Right hindlimb (tissue), 1 donor: ENCODE measurements around the gene NR6A1.

Experiments
- DNase-seq: peaks from one replicate; pipeline ENCODE4 v3.0.0-alpha.2; 2018

Gene NR6A1

GRCh38 chr9:124680714-124681390 lies 90.3 kb downstream of the NR6A1 start:
- DNase-seq: no peak

GRCh38 chr9:124680049-124680448 lies 91.1 kb downstream of the NR6A1 start:
- no peak for DNase-seq

- peak; percentile 39 for DNase-seq
Observed at GRCh38 chr9:124676159-124676551, 95.0 kb downstream of the NR6A1 start.

- no peak for DNase-seq
Observed at GRCh38 chr9:124675261-124676158, 95.6 kb downstream of the NR6A1 start.

- DNase-seq: no peak
Observed at GRCh38 chr9:124674651-124675050, 96.5 kb downstream of the NR6A1 start.

- no peak for DNase-seq
Observed at GRCh38 chr9:124673063-124673462, 98.0 kb downstream of the NR6A1 start.

- no peak for DNase-seq
Observed at GRCh38 chr9:124671861-124672260, 99.2 kb downstream of the NR6A1 start.

GRCh38 chr9:124666642-124667041 lies 104.5 kb downstream of the NR6A1 start:
- no peak for DNase-seq

GRCh38 chr9:124665391-124666058 lies 105.6 kb downstream of the NR6A1 start:
- DNase-seq: no peak

- no peak for DNase-seq
Observed at GRCh38 chr9:124664143-124664542, 107.0 kb downstream of the NR6A1 start.

GRCh38 chr9:124663046-124663961 lies 107.8 kb downstream of the NR6A1 start:
- DNase-seq: no peak

- no peak for DNase-seq
Observed at GRCh38 chr9:124662561-124662960, 108.5 kb downstream of the NR6A1 start.

- peak; percentile 34 for DNase-seq
Observed at GRCh38 chr9:124661271-124661670, 109.8 kb downstream of the NR6A1 start.

GRCh38 chr9:124660341-124660801 lies 110.7 kb downstream of the NR6A1 start:
- DNase-seq: peak; percentile 77

GRCh38 chr9:124659099-124659659 lies 111.9 kb downstream of the NR6A1 start:
- DNase-seq: peak; percentile 93

GRCh38 chr9:124658165-124659017 lies 112.7 kb downstream of the NR6A1 start:
- peak; percentile 92 for DNase-seq

GRCh38 chr9:124657516-124657915 lies 113.6 kb downstream of the NR6A1 start:
- no peak for DNase-seq

GRCh38 chr9:124654431-124654830 lies 116.7 kb downstream of the NR6A1 start:
- DNase-seq: no peak

GRCh38 chr9:124652615-124653393 lies 118.3 kb downstream of the NR6A1 start:
- no peak for DNase-seq

GRCh38 chr9:124652203-124652602 lies 118.9 kb downstream of the NR6A1 start:
- no peak for DNase-seq
